Activated CD4-positive, CD25-positive, alpha-beta regulatory T cell treated with anti-CD3 and anti-CD28 coated beads, Interleukin-2, amount 50 U/mL, for 16 hours (primary cell): ENCODE data around the gene ASCC1.
"Not testable (repeated sequence)": the region's sequence is repeated elsewhere in the genome, so short reads cannot be mapped to it uniquely, and the experiment has no call there.

Experiments
- DNase-seq: peaks from one replicate; pipeline ENCODE4 v3.0.0-alpha.2; 2020; ENCODE audit warnings: low read depth, low spot score

ASCC1 gene

GRCh38 chr10:72171175-72171630 lies 44.9 kb downstream of the ASCC1 start:
- no peak for DNase-seq

- DNase-seq: no peak
Measured at GRCh38 chr10:72170733-72171132, 45.3 kb downstream of the ASCC1 start.

GRCh38 chr10:72170263-72170662 lies 45.8 kb downstream of the ASCC1 start:
- DNase-seq: no peak

GRCh38 chr10:72167118-72167517 lies 49.0 kb downstream of the ASCC1 start:
- DNase-seq: no peak

GRCh38 chr10:72164617-72165016 lies 51.5 kb downstream of the ASCC1 start:
- no peak for DNase-seq

GRCh38 chr10:72162978-72163377 lies 53.1 kb downstream of the ASCC1 start:
- no peak for DNase-seq

- DNase-seq: no peak
Measured at GRCh38 chr10:72158176-72158575, 57.9 kb downstream of the ASCC1 start.

GRCh38 chr10:72156223-72156622 lies 59.9 kb downstream of the ASCC1 start:
- DNase-seq: no peak

GRCh38 chr10:72152286-72152685 lies 63.8 kb downstream of the ASCC1 start:
- DNase-seq: no peak

- not testable (repeated sequence) for DNase-seq
Measured at GRCh38 chr10:72150746-72151478, 65.2 kb downstream of the ASCC1 start.

GRCh38 chr10:72147324-72147584 lies 68.8 kb downstream of the ASCC1 start:
- DNase-seq: not testable (repeated sequence)

GRCh38 chr10:72146559-72147323 lies 69.3 kb downstream of the ASCC1 start:
- no peak for DNase-seq

- DNase-seq: no peak
Measured at GRCh38 chr10:72146071-72146470, 70.0 kb downstream of the ASCC1 start.

GRCh38 chr10:72145657-72146056 lies 70.4 kb downstream of the ASCC1 start:
- no peak for DNase-seq

- no peak for DNase-seq
Measured at GRCh38 chr10:72140850-72141249, 75.2 kb downstream of the ASCC1 start.

GRCh38 chr10:72140174-72140573 lies 75.9 kb downstream of the ASCC1 start:
- DNase-seq: no peak

- DNase-seq: no peak
Measured at GRCh38 chr10:72137583-72137982, 78.5 kb downstream of the ASCC1 start.

- DNase-seq: not testable (repeated sequence)
Measured at GRCh38 chr10:72136225-72136624, 79.9 kb downstream of the ASCC1 start.

GRCh38 chr10:72134785-72135767 lies 81.0 kb downstream of the ASCC1 start:
- no peak for DNase-seq

- DNase-seq: no peak
Measured at GRCh38 chr10:72133517-72133916, 82.6 kb downstream of the ASCC1 start.

GRCh38 chr10:72132854-72133253 lies 83.2 kb downstream of the ASCC1 start:
- no peak for DNase-seq

GRCh38 chr10:72127571-72127970 lies 88.5 kb downstream of the ASCC1 start:
- DNase-seq: no peak
